ENCODE measurements around the gene STK25. TPM values are rescaled to one million over a fixed set of nuclear protein-coding genes. Genes with fewer than 3 reads are reported as not detected.
"Not testable (repeated sequence)": the region's sequence is repeated elsewhere in the genome, so short reads cannot be mapped to it uniquely, and the experiment has no call there.

STK25 gene
- polyA plus RNA-seq, 3 donors, result 116 to 169 (median 146) TPM

- no peak overlapping the region for H3K27ac ChIP-seq (ENCODE audit: low read depth, low read length)
- WGBS, 3 donors, result 8 to 20% (median 16%) methylated on average over 53 to 62 of the region's 62 CpGs
Observed at GRCh38 chr2:241541564-241542277, 33.3 kb upstream of the STK25 start.

- no peak overlapping the region for H3K27ac ChIP-seq (ENCODE audit: low read depth, low read length)
- WGBS, 3 donors, result 5 to 11% (median 9%) methylated on average over 58 to 68 of the region's 68 CpGs
Observed at GRCh38 chr2:241540771-241541561, 32.6 kb upstream of the STK25 start.

GRCh38 chr2:241540401-241540770 is 32.0 kb upstream of the STK25 start:
- H3K27ac ChIP-seq (ENCODE audit: low read depth, low read length), result no peak overlapping the region
- 40 to 57% (median 51%) methylated on average over 10 of the region's 10 CpGs for WGBS, 3 donors

- 96 to 98% (median 96%) methylated on average over 11 of the region's 11 CpGs for WGBS, 3 donors
- no peak overlapping the region for H3K27ac ChIP-seq (ENCODE audit: low read depth, low read length)
Observed at GRCh38 chr2:241539616-241540374, 31.4 kb upstream of the STK25 start.

GRCh38 chr2:241538838-241539615 is 30.6 kb upstream of the STK25 start:
- WGBS, 3 donors, result 78 to 88% (median 87%) methylated on average over 15 of the region's 15 CpGs
- no peak overlapping the region for H3K27ac ChIP-seq (ENCODE audit: low read depth, low read length)

GRCh38 chr2:241535871-241536655 is 27.7 kb upstream of the STK25 start:
- no peak overlapping the region for H3K27ac ChIP-seq (ENCODE audit: low read depth, low read length)
- WGBS, 3 donors, result 52 to 68% (median 64%) methylated on average over 13 of the region's 13 CpGs

GRCh38 chr2:241534701-241535375 is 26.5 kb upstream of the STK25 start:
- no peak overlapping the region for H3K27ac ChIP-seq (ENCODE audit: low read depth, low read length)
- WGBS, 3 donors, result 79 to 82% (median 79%) methylated on average over 17 of the region's 17 CpGs

GRCh38 chr2:241534293-241534692 is 25.9 kb upstream of the STK25 start:
- no peak overlapping the region for H3K27ac ChIP-seq (ENCODE audit: low read depth, low read length)
- 79 to 91% (median 87%) methylated on average over 7 of the region's 7 CpGs for WGBS, 3 donors

- H3K27ac ChIP-seq (ENCODE audit: low read depth, low read length), result no peak overlapping the region
- WGBS, 3 donors, result 82 to 90% (median 89%) methylated on average over 21 to 26 of the region's 26 CpGs
Observed at GRCh38 chr2:241532733-241533601, 24.6 kb upstream of the STK25 start.

- H3K27ac ChIP-seq (ENCODE audit: low read depth, low read length), result no peak overlapping the region
- 92 to 95% (median 92%) methylated on average over 8 of the region's 8 CpGs for WGBS, 3 donors
Observed at GRCh38 chr2:241532168-241532567, 23.8 kb upstream of the STK25 start.

- no peak overlapping the region for H3K27ac ChIP-seq (ENCODE audit: low read depth, low read length)
- 63 to 82% (median 77%) methylated on average over 13 of the region's 13 CpGs for WGBS, 3 donors
Observed at GRCh38 chr2:241531161-241531722, 22.9 kb upstream of the STK25 start.

- no peak overlapping the region for H3K27ac ChIP-seq (ENCODE audit: low read depth, low read length)
- WGBS, 3 donors, result 66 to 76% (median 70%) methylated on average over 8 of the region's 8 CpGs
Observed at GRCh38 chr2:241530571-241530970, 22.2 kb upstream of the STK25 start.

- H3K27ac ChIP-seq (ENCODE audit: low read depth, low read length), result not testable (repeated sequence)
- WGBS, 3 donors, result 89 to 94% (median 93%) methylated on average over 31 of the region's 31 CpGs
Observed at GRCh38 chr2:241525818-241526780, 17.7 kb upstream of the STK25 start.

- 77 to 82% (median 81%) methylated on average over 5 of the region's 5 CpGs for whole genome bisulfite sequencing, 3 donors
- no peak overlapping the region for H3K27ac ChIP-seq (ENCODE audit: low read depth, low read length)
Observed at GRCh38 chr2:241522477-241522876, 14.1 kb upstream of the STK25 start.

GRCh38 chr2:241519669-241520068 is 11.3 kb upstream of the STK25 start:
- 70 to 77% (median 74%) methylated on average over 11 of the region's 11 CpGs for WGBS, 3 donors
- no peak overlapping the region for H3K27ac ChIP-seq (ENCODE audit: low read depth, low read length)
